HG03095 (cell line): ENCODE data around the gene ZNF438.
"Not testable (repeated sequence)": the region's sequence is repeated elsewhere in the genome, so short reads cannot be mapped to it uniquely, and the experiment has no call there.

Experiments
- ATAC-seq: cut with Tn5 transposase; IDR thresholded peaks from one replicate; pipeline ENCODE4 v1.9.1; 2021; ENCODE audit warnings: moderate library complexity; ENCODE audit not compliant: unreplicated experiment

The ZNF438 gene

DNA sequence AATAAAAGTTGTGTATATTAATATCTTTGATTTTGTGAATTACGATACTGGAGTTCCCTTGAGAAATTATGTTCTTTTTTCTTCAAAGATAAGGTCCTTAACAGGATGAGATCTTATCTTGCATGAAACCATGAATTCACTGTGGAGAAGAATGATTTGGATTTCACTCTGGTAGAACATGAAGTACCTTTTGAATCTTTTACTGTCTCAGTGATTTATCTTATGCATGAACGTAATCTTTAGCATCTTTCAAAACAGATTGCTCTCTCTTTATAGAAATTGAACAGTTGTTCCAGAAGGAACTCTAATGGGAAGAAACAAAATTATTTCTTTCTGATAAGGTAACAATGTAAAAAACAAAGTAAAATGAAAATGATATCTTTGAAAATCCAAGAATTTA is 11.0 kb upstream of the ZNF438 start:
- no peak for ATAC-seq

DNA sequence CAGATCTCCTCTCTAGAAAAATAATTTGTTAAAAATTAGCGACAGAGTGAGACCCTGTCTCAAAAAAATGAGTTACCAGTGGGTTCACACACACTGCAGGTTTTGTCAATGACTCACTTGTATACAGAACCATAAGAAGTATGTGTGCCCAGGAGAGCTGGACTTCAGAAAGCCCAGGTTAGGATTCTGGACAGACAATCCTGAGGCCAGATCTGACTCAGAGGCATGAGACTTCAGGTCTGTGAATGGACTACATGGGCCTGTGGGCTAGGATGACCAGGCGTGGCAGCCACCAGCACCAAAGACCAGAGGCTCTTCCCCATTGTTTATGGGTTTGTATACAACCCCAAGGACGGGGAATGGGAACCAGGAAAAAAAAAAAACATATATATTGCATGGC is 9.3 kb upstream of the ZNF438 start:
- no peak for ATAC-seq

DNA sequence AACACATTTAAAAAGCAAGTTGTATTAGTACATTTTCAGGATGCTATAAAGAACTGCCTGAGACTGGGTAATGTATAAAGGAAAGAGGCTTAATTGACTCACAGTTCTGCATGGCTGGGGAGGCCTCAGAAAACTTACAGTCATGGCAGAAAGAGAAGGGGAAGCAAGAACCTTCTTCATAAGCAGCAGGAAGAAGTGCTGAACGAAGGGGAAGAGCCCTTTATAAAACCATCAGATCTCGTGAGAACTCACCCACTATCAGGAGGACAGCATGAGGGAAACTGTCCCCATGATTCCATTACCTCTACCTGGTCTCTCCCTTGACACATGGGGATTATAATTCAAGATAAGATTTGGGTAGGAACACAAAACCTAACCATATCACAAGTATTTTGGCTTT is 7.3 kb upstream of the ZNF438 start:
- not testable (repeated sequence) for ATAC-seq

DNA sequence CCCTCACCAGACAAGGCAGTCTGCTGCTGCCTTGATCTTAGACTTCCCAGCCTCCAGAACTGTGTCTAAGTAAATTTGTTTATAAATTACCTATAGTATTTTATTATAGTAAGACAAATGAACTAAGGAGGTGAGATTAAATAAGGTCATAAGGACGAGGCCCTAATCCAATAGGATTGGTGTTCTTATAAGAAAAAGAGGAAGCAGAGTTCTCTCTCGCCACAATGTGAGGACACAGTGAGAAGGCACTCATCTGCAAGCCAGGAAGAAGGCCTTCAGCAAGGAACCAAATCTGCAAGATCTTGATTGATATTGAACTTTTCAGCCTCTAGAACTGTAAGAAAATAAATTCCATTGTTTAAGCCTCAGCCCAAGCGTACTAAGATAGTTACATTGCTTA is 6.1 kb upstream of the ZNF438 start:
- ATAC-seq, result no peak

DNA sequence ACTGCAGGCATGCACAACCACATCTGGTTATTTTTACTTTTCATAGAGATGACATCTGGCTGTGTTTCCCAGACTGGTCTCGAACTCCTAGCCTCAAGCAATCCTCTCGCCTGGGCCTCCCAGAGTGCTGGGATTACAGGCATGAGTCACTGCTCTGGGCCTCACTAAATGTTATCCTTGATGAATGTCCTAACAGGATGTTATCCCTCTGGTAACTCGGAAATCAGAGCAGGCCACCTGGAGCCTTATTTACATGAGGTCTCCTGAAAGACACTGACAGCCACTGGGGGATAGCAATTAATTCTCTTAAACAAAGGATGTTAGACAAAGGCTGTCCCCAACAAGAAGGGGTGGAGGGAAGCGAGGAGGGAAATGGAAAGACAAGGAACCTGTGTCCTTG is 4.5 kb upstream of the ZNF438 start:
- no peak for ATAC-seq

DNA sequence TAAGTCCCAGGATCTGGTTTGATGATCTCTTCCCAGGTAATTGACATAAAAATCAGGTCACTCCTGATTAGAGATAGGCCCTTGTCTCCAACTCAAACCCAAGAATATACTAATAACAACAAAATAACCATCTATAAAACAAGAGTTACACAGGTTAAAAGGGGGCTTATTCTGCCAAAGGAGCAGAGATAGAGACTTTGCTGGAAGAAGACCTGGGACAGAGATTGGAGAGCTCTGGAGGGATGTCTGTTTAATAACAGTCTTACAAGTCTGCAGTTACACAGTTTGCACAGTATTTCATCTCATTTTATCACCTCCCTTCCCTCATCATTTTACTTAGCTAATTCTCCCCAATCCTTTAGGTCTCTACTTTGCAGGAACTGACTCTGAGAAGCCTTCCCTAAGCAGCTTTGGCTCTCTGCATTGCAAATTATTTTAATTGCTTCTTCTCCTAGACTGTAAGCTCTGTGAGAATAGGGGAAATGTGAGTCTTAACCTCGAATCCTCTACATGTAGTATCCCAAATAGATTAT is 3.7 kb upstream of the ZNF438 start:
- no peak for ATAC-seq

DNA sequence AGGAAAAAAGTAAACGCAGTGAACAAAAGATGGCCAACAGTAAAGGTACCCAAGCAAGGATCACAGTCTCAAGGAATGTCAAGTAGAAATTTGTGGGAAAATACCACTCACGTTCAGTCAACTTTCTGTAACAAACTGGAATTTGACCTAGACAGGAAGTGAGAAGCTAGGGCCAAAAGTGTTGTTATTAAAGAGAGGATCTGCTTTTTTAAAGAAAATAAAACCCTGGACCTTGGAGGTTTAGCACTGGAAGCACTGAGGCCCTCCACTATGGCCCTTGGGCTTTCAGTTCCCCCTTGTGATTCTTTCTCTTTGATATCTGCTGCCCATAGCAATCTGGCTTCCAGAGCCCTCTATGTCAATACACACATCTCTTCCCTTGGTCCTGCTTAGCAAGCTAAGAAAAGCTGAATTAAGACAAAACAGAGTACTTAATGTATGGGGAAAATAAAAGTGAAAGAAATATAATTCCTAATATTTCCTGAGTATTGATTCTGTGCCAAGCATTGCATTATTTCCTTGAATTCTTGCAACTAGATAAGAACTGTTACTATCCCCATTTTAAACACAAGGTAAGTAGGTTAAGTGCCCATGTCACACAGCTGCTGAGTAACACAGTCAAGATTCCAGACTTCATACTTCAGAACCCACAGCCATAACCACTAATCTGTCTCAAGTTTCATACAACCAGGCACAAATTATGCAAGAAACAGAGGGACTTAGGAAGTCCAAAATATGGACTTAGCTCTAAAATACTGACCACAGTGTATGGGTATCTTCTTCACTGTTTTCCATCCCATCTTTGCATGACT is 2.6 kb upstream of the ZNF438 start:
- no peak for ATAC-seq

DNA sequence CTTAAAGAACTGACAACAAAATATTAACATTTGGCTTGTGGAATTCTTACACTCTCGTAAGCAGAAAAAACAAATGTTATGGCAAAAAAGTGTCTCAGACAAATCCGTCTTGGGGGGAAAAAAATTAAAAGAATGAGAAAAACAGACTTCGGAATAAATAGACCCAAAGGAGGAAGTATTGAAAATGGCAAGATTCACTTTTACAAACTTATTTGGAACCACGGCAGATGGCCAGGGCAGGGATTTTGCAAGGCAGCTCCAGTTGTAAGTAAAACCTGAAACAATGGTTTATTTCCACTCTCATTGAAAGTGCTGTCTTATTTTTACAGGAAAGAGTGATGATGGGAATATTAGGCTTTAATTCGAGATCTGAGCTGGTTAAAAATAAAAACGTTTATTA is 1.5 kb upstream of the ZNF438 start:
- ATAC-seq, result no peak

DNA sequence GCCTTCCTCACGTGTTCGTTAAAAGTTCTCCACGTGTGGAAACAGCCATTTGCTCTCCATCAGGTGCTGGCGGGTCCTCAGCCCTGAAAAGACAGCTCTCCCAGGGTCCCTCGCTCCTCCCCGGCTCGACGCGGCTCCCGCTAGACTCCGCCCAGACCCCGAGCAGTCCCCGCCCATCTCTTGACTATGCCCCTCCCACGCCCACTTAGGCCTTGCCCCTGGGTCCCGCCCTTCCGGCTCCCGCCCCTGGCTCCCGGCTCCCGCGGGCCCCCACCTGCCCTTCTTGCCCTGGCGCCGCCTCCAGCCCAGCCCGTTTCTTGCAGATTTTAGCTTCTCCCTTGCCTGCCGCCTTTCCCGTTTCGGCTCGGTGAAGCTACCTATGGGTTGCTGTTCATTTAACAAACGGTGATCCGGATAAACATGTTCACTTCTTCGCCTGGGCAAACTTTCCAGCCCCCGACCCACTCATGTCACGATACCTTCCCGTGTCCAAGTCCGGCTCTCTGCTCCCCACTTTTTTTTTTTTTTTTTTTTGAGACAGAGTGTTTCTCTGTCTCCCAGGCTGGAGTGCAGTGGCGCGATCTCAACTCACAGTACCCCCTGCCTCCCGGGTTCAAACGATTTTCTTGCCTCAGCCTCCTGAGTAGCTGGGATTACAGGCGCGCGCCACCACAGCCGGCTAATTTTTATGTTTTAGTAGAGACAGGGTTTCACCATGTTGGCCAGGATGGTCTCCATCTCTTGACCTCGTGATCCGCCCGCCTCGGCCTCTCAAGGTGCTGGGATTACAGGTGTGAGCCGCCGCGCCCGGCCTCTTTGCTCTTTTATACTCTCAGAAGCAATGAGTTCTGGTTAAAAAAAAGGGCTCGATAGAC is 830 bp upstream of the ZNF438 start:
- peak; percentile 84 for ATAC-seq

DNA sequence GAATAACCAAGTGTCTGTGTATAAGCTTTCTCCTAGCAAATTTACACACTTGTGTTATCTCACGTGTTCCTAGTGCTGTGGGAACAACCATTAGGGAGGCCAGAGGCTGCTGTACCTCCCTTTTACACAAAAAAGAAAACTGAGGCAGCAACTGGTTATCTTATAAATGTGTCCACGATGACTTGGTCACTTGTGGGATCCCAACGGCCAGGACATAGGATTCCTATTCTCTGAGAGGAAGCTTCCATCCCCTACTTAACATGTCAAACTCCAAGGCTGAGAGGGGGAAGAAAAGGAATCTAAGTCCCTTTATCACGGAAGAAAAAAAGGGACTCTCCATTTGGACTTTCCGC is 484 bp downstream of the ZNF438 start:
- ATAC-seq, result no peak

DNA sequence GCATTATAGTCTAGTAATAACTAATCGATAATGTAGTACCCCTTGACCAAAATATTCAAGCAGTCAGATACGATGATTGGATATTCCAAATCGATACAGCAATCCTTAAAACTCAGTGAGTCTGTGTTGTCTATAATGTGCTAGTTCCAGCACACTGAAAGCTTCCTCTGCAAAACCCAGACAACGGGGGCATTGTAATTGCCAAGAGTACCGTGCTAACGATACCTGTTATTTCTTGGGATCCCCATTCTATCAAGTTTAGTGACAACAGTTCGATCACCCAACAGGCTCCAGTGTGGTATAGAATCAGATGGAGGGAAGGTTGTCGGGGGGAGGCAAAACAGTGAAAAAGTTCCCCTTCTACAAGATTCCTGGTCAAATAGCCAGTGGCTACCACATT is 865 bp downstream of the ZNF438 start:
- no peak for ATAC-seq

DNA sequence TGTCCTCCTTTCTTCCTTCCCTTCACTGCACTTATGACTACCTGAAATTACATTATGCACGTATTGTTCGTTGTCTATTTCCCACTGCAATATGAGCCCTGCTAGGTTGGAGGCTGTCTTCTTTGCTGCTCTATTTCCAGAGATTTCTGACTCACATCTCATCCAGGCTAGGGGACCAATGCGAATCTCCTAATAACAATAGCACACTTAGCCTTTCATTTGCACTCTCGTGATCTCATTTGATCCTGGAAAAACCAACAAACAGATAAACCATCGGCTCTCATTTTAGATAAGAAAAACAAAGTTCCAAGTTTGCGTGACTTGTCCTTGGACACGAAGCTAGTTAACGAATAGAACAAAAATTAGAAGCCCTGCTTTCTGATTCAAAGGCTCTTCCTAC is 1.4 kb downstream of the ZNF438 start:
- ATAC-seq, result no peak

DNA sequence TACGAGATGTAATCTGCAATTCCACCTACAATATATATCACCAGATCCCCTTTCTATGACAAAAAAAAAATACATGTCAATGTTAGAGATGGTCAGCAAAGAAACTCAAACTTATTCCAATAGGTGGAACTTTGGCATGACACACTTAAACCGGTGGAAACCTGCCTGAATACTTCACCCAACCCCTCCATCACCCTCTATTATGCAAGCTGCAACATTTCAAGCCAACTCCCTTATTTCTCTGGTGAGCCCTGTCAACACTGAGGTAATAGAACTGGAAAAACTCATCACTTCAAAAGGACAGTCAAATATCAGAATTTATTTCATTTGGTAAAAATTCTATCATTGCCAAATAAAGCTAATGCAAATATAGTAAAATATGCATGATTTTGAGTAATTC is 3.6 kb downstream of the ZNF438 start:
- ATAC-seq, result no peak

DNA sequence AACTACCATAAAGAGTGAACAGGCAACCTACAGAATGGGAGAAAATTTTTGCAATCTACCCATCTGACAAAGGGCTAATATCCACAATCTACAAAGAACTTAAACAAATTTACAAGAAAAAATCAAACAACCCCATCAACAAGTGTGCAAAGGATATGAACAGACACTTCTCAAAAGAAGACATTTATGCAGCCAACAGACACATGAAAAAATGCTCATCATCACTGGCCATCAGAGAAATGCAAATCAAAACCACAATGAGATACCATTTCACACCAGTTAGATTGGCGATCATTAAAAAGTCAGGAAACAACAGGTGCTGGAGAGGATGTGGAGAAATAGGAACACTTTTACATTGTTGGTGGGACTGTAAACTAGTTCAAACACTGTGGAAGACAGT is 5.4 kb downstream of the ZNF438 start:
- ATAC-seq, result not testable (repeated sequence)

DNA sequence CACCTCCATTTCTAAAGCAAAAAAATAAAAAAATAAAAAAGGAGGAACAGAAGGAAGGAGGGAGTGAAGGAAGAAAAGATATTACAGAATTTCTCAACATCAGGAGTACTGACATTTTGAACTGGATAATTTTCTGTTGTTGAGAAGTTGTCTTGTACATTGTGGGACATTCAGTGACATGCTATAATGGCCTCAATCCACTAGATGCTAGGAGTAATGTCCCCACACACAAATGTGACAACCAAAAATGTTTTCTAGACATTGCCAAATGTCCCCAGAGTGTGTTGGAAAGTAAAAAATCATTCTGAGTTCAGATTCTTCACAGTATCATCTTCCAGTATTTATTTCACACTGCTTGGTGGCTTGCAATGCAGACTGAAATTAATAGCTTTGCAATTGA is 6.5 kb downstream of the ZNF438 start:
- no peak for ATAC-seq

DNA sequence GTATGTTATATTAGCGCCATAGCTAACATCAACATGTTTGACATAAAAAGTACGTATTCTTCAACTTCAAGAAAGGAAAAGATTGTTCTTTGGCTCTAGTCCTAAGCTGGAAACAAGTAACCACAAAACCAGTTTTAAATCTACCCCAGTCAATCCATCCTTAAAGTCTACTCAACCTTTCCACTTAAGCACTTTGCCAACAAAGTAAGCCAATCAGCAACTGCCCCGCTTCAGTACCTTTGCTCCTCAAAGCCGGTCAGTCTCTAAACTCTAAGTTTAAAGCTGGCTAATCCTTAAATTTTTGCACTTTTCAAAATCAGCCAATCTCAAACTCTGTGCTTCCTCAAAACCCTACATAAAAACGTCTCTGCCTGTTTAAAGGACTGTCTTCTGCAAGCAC is 8.1 kb downstream of the ZNF438 start:
- no peak for ATAC-seq

DNA sequence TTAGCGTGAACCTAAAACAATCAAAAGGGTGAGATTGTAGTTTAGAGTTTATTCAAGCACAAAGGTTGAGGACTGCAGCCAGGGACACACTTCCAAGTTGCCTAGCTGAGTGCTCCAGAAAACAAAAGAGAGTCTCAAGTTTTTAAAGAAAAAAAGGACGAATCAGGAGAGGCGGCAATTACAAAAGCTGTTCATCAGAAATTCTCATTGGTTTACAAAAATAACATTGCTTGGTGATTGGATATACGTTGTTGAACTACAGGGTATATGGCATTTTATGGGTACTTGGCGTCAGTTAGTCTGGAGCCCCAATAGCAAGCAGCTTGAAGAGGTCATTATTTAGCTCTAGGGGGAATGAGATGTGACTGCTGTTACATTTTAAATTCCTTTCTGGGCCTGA is 11.5 kb downstream of the ZNF438 start:
- ATAC-seq, result no peak

DNA sequence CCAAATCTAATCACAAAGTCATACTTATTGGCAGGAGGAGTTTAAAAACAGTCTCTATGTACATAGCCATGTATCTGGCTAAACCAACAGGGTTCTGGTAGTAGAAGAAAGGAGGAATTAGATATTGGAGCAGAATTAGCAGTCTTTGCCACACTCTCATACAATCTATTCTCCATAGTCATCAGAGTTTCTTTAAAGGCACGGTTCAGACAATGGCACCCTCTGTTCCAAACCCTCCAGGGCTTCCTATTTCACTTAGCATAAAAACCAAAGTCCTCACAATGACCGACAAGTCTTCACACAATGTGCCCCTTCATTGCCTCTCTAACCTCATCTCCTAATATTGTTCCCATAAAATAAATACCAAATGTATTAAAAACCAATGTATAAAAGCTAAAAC is 12.7 kb downstream of the ZNF438 start:
- no peak for ATAC-seq

DNA sequence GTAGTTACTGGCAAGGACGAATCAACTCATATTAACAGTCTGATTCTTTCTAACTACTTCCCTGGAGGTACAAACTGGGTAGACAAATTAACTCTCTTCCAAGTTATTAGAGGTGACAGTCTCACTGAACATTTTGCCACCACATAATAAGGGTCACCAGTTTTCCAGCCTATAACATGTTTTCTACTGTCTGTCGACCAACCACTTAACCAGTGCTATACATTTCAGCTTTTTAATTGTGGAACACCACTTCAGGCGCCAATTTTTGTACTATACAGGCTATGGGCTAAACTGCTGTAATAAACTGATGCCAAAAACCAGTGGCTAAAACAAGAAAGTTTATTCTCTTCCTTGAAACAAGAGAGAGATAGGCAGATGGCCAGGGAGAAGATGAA is 13.3 kb downstream of the ZNF438 start:
- no peak for ATAC-seq

DNA sequence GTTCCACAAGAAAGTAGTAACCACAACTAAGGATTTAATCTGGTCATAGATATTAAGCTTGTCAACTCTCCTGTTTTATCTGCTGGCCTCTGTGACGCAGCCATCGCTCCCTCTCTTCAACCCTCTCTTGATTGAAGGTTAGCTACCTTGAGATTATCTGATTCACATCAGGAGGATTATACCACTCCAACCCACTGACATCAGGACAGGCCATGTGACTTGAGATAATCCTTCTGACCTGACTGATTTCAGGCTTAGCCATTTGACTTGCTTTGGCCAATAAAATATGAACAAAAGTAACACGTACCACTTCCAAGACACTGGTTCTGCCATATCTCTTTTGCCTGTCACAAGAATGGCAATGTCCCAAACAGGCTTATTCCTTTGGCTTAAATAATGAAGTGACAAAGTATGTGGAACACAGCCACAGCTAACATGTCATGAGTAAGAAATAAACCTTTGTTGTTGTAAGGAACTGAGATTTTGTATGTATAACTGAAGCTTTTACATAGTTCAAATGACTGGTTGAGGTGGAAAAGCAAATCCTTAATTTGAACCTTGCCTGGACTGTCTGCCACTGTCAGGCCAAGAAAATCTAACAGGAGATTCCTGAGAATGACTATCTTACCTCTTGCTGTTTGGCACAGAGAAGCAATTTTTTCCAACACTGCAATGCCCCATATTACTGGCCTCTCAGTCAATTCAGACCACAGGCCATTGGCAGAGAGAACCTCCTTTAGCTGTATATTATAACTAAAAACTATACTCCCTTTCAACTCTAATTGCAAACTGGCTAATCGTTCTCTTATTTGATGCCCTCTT is 13.9 kb downstream of the ZNF438 start:
- no peak for ATAC-seq

DNA sequence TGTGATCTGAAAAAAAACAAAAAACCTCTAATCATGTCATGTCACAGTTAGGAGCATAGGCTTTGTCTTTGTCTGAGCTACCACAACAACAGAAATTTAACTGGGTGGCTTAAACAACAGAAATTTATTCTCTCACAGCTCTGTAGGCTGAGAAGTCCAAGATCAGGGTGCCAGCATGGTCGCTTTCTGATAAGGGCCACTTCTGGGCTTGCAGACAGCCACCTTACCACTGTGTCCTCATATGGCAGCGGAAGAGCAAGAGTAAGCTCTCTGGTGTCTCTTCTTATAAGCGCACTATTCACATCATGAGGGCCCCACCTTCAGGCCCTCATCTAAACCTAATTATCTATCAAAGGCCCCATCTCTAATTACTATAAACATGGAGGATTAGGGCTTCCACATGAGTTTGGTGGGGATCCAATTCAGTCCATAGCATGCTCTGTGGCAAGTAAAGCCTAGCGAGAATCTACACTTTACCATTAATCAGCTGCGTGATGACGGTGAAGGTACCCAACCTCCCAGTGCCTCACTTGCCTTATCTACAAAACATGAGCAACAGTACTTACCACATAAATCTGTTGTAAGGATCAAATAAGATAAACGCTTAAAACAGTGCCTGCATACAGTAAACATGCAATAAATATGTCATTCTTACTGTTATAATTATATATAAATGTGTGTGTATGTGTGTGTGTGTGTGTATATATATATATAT is 17.3 kb downstream of the ZNF438 start:
- no peak for ATAC-seq
